H1 (cell line): ENCODE measurements around the gene RAPGEF5. TPM values are rescaled to one million over a fixed set of nuclear protein-coding genes. Genes with fewer than 3 reads are reported as not detected.

Experiments used
- CTCF ChIA-PET: fragments of 300-600 bp; sonication (Branson Sonifier 250); formaldehyde crosslinking; loops from one replicate; lab custom pipeline; 2021; ENCODE audit not compliant: partially characterized antibody; lab: Charles Lee
- POLR2A ChIA-PET: fragments of 300-600 bp; sonication (Branson Sonifier 250); formaldehyde crosslinking; loops from one replicate; lab custom pipeline; 2021; ENCODE audit warnings: inconsistent platforms; ENCODE audit not compliant: partially characterized antibody; lab: Charles Lee
- DNase-seq, 2 experiments: peaks; one replicate each; pipeline versions ENCODE4 v3.0.0 to v3.0.0-alpha.2; 2010 to 2022; ENCODE audit warnings: low spot score in 2 of 2, low read depth in 1 of 2, mixed read lengths in 1 of 2
- FAIRE-seq: peaks from 2 replicates; lab custom pipeline; 2011; peaks lifted over from hg19 to GRCh38; lab: Jason Lieb, UNC
- H2AFZ ChIP-seq: 2 replicates; pipeline ENCODE4 v1.8.1; 2012; ENCODE audit warnings: low read length, inconsistent platforms
- H2AK5ac ChIP-seq: 2 replicates; pipeline ENCODE4 v1.6.1; 2013; ENCODE audit warnings: low read depth, low read length
- H2BK120ac ChIP-seq: replicated peaks from 2 replicates; pipeline ENCODE3; 2013; ENCODE audit warnings: low read depth, low read length, inconsistent platforms
- H2BK12ac ChIP-seq: 2 replicates; pipeline ENCODE4 v1.6.1; 2013; ENCODE audit warnings: low read depth, low read length
- H2BK15ac ChIP-seq: 2 replicates; pipeline ENCODE4 v1.6.1; 2013; ENCODE audit warnings: low read length
- H2BK20ac ChIP-seq: 2 replicates; pipeline ENCODE4 v1.6.1; 2013; ENCODE audit warnings: low read length
- H2BK5ac ChIP-seq: 2 replicates; pipeline ENCODE4 v1.6.1; 2013; ENCODE audit warnings: low read depth, low read length
- H3K14ac ChIP-seq: 2 replicates; pipeline ENCODE4 v1.6.1; 2013; ENCODE audit warnings: inconsistent platforms; ENCODE audit not compliant: insufficient read length
- H3K18ac ChIP-seq: 2 replicates; pipeline ENCODE4 v1.6.1; 2013; ENCODE audit warnings: low read length; ENCODE audit errors: extremely low read depth
- H3K23ac ChIP-seq: 2 replicates; pipeline ENCODE4 v1.6.1; 2013; ENCODE audit warnings: inconsistent platforms; ENCODE audit not compliant: insufficient read length
- H3K23me2 ChIP-seq: 2 replicates; pipeline ENCODE4 v1.6.1; 2013; ENCODE audit warnings: low read depth, low read length
- H3K27ac ChIP-seq: 2 replicates; pipeline ENCODE4 v1.6.1; 2011; ENCODE audit warnings: low read depth, low read length, inconsistent platforms
- H3K27me3 ChIP-seq, 4 experiments: replicated peaks in 1 of 4; 1 replicate in 1 of 4; 2 replicates in 3 of 4; pipeline versions ENCODE4 v1.6.1 to v1.8.1; 2011 to 2013; ENCODE audit warnings: low read length in 3 of 4, mild to moderate bottlenecking in 3 of 4, inconsistent platforms in 2 of 4, mixed read lengths in 2 of 4, moderate library complexity in 1 of 4; ENCODE audit not compliant: control insufficient read depth in 3 of 4, insufficient read depth in 3 of 4; ENCODE audit errors: extremely low read depth in 1 of 4
- H3K36me3 ChIP-seq, 4 experiments: 2 replicates each; pipeline versions ENCODE4 v1.6.1 to v1.8.1; 2011 to 2013; ENCODE audit warnings: mild to moderate bottlenecking in 4 of 4, low read length in 3 of 4, moderate library complexity in 2 of 4, control low read depth in 1 of 4, inconsistent platforms in 1 of 4; ENCODE audit not compliant: insufficient read depth in 4 of 4, control insufficient read depth in 2 of 4
- H3K4ac ChIP-seq: replicated peaks from 2 replicates; pipeline ENCODE3; 2013; ENCODE audit warnings: low read length, low read depth, mixed read lengths, inconsistent platforms; ENCODE audit not compliant: insufficient read length
- H3K4me1 ChIP-seq, 4 experiments: replicated peaks in 1 of 4; 1 replicate in 1 of 4; 2 replicates in 3 of 4; pipeline versions ENCODE4 v1.6.1 to v1.8.1; 2011 to 2013; ENCODE audit warnings: low read length in 3 of 4, inconsistent platforms in 2 of 4, mixed read lengths in 1 of 4; ENCODE audit not compliant: insufficient read depth in 4 of 4, control insufficient read depth in 3 of 4
- H3K4me2 ChIP-seq, 2 experiments: 2 replicates each; pipeline versions ENCODE4 v1.6.1 to v1.8.1; 2011 to 2013; ENCODE audit warnings: low read depth in 2 of 2, low read length in 2 of 2, control low read depth in 1 of 2, inconsistent platforms in 1 of 2, mild to moderate bottlenecking in 1 of 2; ENCODE audit not compliant: insufficient read depth in 1 of 2
- H3K4me3 ChIP-seq, 4 experiments: fragments of 200-600, 300-600 bp in 1 of 4; sonication (generic), shearing (Covaris generic), sonication (Bioruptor Twin) in 1 of 4; 2 replicates each; pipeline versions ENCODE4 v1.5.1 to v1.8.1; 2011 to 2016; ENCODE audit warnings: low read length in 4 of 4, low read depth in 3 of 4, control low read depth in 2 of 4, inconsistent platforms in 2 of 4, mild to moderate bottlenecking in 2 of 4, mixed read lengths in 1 of 4, moderate library complexity in 1 of 4; ENCODE audit not compliant: insufficient read depth in 2 of 4; ENCODE audit errors: extremely low read depth in 1 of 4
- H3K56ac ChIP-seq: replicated peaks from 2 replicates; pipeline ENCODE3; 2013; ENCODE audit warnings: low read depth, mild to moderate bottlenecking, mixed read lengths, low read length, inconsistent platforms; ENCODE audit not compliant: insufficient read length
- H3K79me1 ChIP-seq: 2 replicates; pipeline ENCODE4 v1.6.1; 2013; ENCODE audit warnings: low read depth, low read length, control low read depth
- H3K79me2 ChIP-seq, 2 experiments: 2 replicates each; pipeline versions ENCODE4 v1.6.1 to v1.8.1; 2012 to 2013; ENCODE audit warnings: low read length in 2 of 2, mild to moderate bottlenecking in 2 of 2, inconsistent platforms in 1 of 2; ENCODE audit not compliant: insufficient read depth in 2 of 2, control insufficient read depth in 1 of 2
- H3K9ac ChIP-seq, 4 experiments: replicated peaks in 1 of 4; 1 replicate in 1 of 4; 2 replicates in 3 of 4; pipeline versions ENCODE4 v1.6.1 to v1.8.1; 2011 to 2013; ENCODE audit warnings: low read depth in 3 of 4, low read length in 3 of 4, control low read depth in 2 of 4, mild to moderate bottlenecking in 2 of 4, moderate library complexity in 2 of 4, inconsistent platforms in 1 of 4; ENCODE audit errors: extremely low read depth in 1 of 4
- H3K9me3 ChIP-seq, 2 experiments: 2 replicates each; pipeline versions ENCODE4 v1.6.1 to v1.8.1; 2012 to 2013; ENCODE audit warnings: mild to moderate bottlenecking in 2 of 2, moderate library complexity in 2 of 2, control low read depth in 1 of 2, inconsistent platforms in 1 of 2, low read depth in 1 of 2, low read length in 1 of 2, mixed read lengths in 1 of 2; ENCODE audit not compliant: insufficient read depth in 2 of 2
- H4K20me1 ChIP-seq, 2 experiments: replicated peaks in 1 of 2; 2 replicates each; pipeline versions ENCODE3 to v1.8.1; 2011 to 2013; ENCODE audit warnings: inconsistent platforms in 2 of 2, low read length in 2 of 2, mild to moderate bottlenecking in 1 of 2; ENCODE audit not compliant: insufficient read depth in 2 of 2, control insufficient read depth in 1 of 2
- H4K5ac ChIP-seq: 2 replicates; pipeline ENCODE4 v1.6.1; 2013; ENCODE audit warnings: low read length, low read depth, mixed read lengths, inconsistent platforms; ENCODE audit not compliant: insufficient read length
- H4K8ac ChIP-seq: 2 replicates; pipeline ENCODE4 v1.8.0; 2013; ENCODE audit warnings: mild to moderate bottlenecking, moderate library complexity, low read length, inconsistent platforms; ENCODE audit not compliant: insufficient read depth; ENCODE audit errors: extremely low read depth
- H4K91ac ChIP-seq: replicated peaks from 2 replicates; pipeline ENCODE3; 2013; ENCODE audit warnings: low read length, mixed read lengths, inconsistent platforms; ENCODE audit not compliant: insufficient read length
- ASH2L ChIP-seq: fragments of 200-600, 300-600 bp; sonication (generic); IDR thresholded peaks from one replicate; pipeline ENCODE4 v1.7.1; 2017; ENCODE audit warnings: low read length
- EGR1 ChIP-seq: IDR thresholded peaks from 2 replicates; pipeline ENCODE4 v1.6.1; 2011; ENCODE audit warnings: low read depth, low read length, borderline replicate concordance
- HDAC6 ChIP-seq: IDR thresholded peaks from one replicate; pipeline ENCODE4 v1.7.1; 2012; ENCODE audit warnings: low read depth, mild to moderate bottlenecking, inconsistent platforms, low read length, moderate library complexity
- KDM4A ChIP-seq: IDR thresholded peaks from one replicate; pipeline ENCODE4 v1.7.1; 2012; ENCODE audit warnings: low read depth, mild to moderate bottlenecking, moderate library complexity, low read length, inconsistent platforms; ENCODE audit not compliant: severe bottlenecking
- KDM5A ChIP-seq: fragments of 200-600 bp; IDR thresholded peaks from 2 replicates; pipeline ENCODE4 v1.7.1; 2012; ENCODE audit warnings: mild to moderate bottlenecking, low read length, inconsistent platforms, mixed read lengths
- PHF8 ChIP-seq: fragments of 200-600 bp; sonication (generic); conservative IDR thresholded peaks from 2 replicates; pipeline ENCODE4 v1.7.1; 2012; ENCODE audit warnings: low read depth, mild to moderate bottlenecking, inconsistent platforms, low read length, moderate library complexity
- POLR2A ChIP-seq, 2 experiments: IDR thresholded peaks; 1 replicate in 1 of 2; 2 replicates in 1 of 2; pipeline ENCODE4 v1.6.1; 2011; ENCODE audit warnings: low read depth in 2 of 2, low read length in 2 of 2, mild to moderate bottlenecking in 2 of 2; ENCODE audit errors: control extremely low read depth in 1 of 2
- POU5F1 ChIP-seq: IDR thresholded peaks from 2 replicates; pipeline ENCODE4 v1.6.1; 2011; ENCODE audit warnings: low read depth, mild to moderate bottlenecking, low read length, moderate library complexity
- RAD21 ChIP-seq, 2 experiments: IDR thresholded peaks in 1 of 2; conservative IDR thresholded peaks in 1 of 2; 2 replicates each; pipeline ENCODE4 v1.6.1; 2011; ENCODE audit warnings: low read depth in 2 of 2, low read length in 2 of 2, improper control_type of control experiment in 1 of 2, inconsistent platforms in 1 of 2, mild to moderate bottlenecking in 1 of 2, moderate library complexity in 1 of 2
- RBBP5 ChIP-seq: IDR thresholded peaks from 2 replicates; pipeline ENCODE4 v1.7.1; 2012; ENCODE audit warnings: low read depth, mild to moderate bottlenecking, inconsistent platforms, low read length, moderate library complexity, borderline replicate concordance
- SP4 ChIP-seq: IDR thresholded peaks from 2 replicates; pipeline ENCODE4 v1.6.1; 2012; ENCODE audit warnings: low read length, inconsistent platforms
- TAF1 ChIP-seq: IDR thresholded peaks from 2 replicates; pipeline ENCODE4 v1.6.1; 2011; ENCODE audit warnings: mild to moderate bottlenecking, low read depth, low read length
- YY1 ChIP-seq: IDR thresholded peaks from 2 replicates; pipeline ENCODE4 v1.6.1; 2011; ENCODE audit warnings: low read depth, mild to moderate bottlenecking, low read length
- WGBS, 2 experiments: shearing (Covaris generic) in 1 of 2; methylation state at CpG; one replicate each; pipeline versions ENCODE4 v1.1.6 to v1.1.7; 2013 to 2015; ENCODE audit warnings: low lambda C conversion rate in 2 of 2, mixed read lengths in 2 of 2, inconsistent platforms in 1 of 2, low coverage in 1 of 2, missing lambda C conversion rate in 1 of 2; ENCODE audit not compliant: insufficient replicate concordance in 2 of 2, insufficient coverage in 1 of 2, insufficient read length in 1 of 2; ENCODE audit errors: extremely low coverage in 1 of 2, missing lambda C conversion rate in 1 of 2; 5-methylcytosine and 5-hydroxymethylcytosine counted together
- polyA plus RNA-seq, 7 experiments: library from polyadenylated mRNA; depleted of rRNA in 3 of 7; stranded (reverse) in 5 of 7; unstranded in 2 of 7; fragments of >200 nt in 5 of 7; fragments of 200-250 nt in 2 of 7; gene quantifications; 1 replicate in 5 of 7; 2 replicates in 1 of 7; 4 replicates in 1 of 7; pipeline versions ENCODE4 v1.2.1 to v1.2.3, GENCODE V29; 2011 to 2013; ENCODE audit warnings: missing spikeins in 2 of 7, mixed read lengths in 2 of 7
- total RNA-seq: library from RNA; stranded (reverse); fragmentation: NEBNext Ultra II Directional; extraction: Animal tissue kit (Norgen Biotek cat#: 25700); gene quantifications from 2 replicates; pipeline ENCODE4 v1.2.1, GENCODE V29; 2021
- TF ChIP-seq, protein P1 (sequence below): IDR thresholded peaks from 2 replicates; pipeline ENCODE4 v1.6.1; 2012; ENCODE audit warnings: low read length, inconsistent platforms

The RAPGEF5 gene
- total and polyA plus RNA-seq, 2 of the 8 experiments (the other 6 are each of a cell fraction or from before 2014, with no cell fraction given), result 4.4 to 22.9 TPM

DNA sequence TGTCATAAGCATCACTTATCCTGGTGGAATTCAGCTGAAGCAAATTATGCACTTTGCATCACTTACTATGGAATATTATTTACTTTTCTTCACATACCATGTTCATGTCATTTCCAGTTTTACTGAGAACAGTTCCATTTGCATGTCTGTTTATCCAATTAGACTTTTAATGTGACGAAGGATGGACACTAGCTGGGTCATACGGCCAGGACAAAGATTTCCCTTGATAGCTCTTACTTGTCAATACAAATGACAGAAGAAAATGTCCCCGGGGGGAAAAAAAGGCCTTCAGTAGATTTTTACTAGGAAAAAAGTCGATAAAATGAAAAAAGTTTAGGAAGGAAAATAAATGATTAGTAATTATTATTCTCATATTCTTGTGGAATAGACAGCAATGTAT, 106.6 kb downstream of the RAPGEF5 start:
- Histone ChIP-seq H4K20me1 (no peaks in the 10 kb centered on the region), H2AK5ac (no peak overlapping the region), H3K23ac (no peak overlapping the region), H3K9me3 (no peaks in the 10 kb centered on the region), H3K79me2 (no peaks in the 10 kb centered on the region), H3K27me3 (no peaks in the 10 kb centered on the region), H2BK15ac (no peak overlapping the region), H2BK20ac (no peak overlapping the region), H3K79me1 (no peaks in the 10 kb centered on the region), H3K14ac (no peak overlapping the region), H2BK5ac (no peak overlapping the region), H3K4ac (no peak overlapping the region), H4K5ac (no peak overlapping the region), H4K91ac (no peak overlapping the region), H2BK120ac (no peak overlapping the region), H3K4me2 (no peak overlapping the region), H3K27ac (no peak overlapping the region), H3K56ac (no peak overlapping the region), H3K9ac (no peak overlapping the region), H3K36me3 (no peaks in the 10 kb centered on the region), H2BK12ac (no peak overlapping the region), H4K8ac (no peak overlapping the region), H3K4me1 (peaks cover 2 to 14% (median 9%) of the 10 kb centered on the region in 4 experiments; a peak in 5 of 7 replicates), H3K23me2 (no peaks in the 10 kb centered on the region), H2AFZ (no peak overlapping the region), H3K18ac (no peak overlapping the region), H3K4me3 (no peak overlapping the region)
- ChIA-PET CTCF (interaction anchor here (1.1 to 1.7 kb wide), 4 partner anchors 8 to 140 kb away, joined by 3 to 8 read pairs (median 3); no protein-coding TSS in a partner anchor), POLR2A (no interaction called here)
- 82 to 100% methylated on average over 1 to 4 of the region's 4 CpGs for WGBS, 2 experiments
- DNase-seq (no peak), FAIRE-seq (no peak)
- TF ChIP-seq KDM4A (no peak), KDM5A (no peak), RBBP5 (no peak), ASH2L (no peak), SP4 (no peak), PHF8 (no peak), HDAC6 (no peak), YY1 (no peak), TAF1 (no peak), EGR1 (no peak), RAD21 (IDR thresholded peaks at IDR 0.05 in 1 of 2, conservative IDR thresholded peaks at IDR 0.05 in 1 of 2; ENCODE audit: low read depth in 2 of 2, low read length in 2 of 2) (no peak), POU5F1 (no peak), POLR2A (IDR thresholded peaks at IDR 0.05; ENCODE audit: control extremely low read depth in 1 of 2, low read depth in 2 of 2, low read length in 2 of 2) (no peak)
- TF ChIP-seq, protein P1, sequence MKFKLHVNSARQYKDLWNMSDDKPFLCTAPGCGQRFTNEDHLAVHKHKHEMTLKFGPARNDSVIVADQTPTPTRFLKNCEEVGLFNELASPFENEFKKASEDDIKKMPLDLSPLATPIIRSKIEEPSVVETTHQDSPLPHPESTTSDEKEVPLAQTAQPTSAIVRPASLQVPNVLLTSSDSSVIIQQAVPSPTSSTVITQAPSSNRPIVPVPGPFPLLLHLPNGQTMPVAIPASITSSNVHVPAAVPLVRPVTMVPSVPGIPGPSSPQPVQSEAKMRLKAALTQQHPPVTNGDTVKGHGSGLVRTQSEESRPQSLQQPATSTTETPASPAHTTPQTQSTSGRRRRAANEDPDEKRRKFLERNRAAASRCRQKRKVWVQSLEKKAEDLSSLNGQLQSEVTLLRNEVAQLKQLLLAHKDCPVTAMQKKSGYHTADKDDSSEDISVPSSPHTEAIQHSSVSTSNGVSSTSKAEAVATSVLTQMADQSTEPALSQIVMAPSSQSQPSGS, result no peak
